ENCODE data around the gene RTN4R.
"Not testable (repeated sequence)": the region's sequence is repeated elsewhere in the genome, so short reads cannot be mapped to it uniquely, and the experiment has no call there.

DNA sequence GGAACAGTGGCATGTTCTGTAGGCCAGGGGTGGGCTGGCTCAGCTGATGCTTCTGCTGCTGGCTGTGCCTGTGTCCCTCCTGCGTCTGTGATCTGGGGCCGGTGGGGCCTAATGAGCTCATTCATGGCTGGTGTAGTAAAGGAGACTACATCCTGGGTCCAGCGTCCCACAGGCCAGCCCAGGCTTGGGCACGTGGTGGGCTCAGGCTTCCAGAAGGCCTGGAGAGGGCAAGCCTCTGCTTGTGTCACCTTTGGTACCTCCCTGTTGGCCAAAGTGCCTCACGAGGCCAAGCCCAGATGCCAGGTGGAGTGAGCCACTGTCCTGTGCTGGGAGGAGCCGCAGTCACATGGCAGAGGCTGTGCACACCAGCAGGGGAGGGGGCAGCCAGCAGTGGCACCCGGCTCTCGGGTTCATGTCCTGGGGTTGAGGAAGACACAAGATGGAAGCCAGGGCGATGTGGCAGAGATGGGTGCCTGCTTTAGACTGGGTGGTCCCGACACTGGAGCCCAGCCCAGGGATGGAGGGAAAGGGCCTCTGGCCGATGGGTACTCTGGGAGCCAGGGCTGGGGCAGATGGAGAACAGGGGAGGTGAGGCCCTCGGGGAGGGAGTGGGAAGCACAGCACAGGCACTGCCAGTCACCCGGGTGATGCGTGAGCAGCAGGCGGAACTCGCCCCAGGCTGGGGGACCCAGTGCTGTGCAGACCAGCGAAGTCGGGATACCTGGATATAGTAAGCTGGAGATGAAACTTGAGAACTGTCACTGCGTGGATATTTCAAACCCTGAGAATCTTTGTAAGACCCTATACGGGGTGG is 43.3 kb upstream of the RTN4R start:
- TF ChIP-seq, protein P1, sequence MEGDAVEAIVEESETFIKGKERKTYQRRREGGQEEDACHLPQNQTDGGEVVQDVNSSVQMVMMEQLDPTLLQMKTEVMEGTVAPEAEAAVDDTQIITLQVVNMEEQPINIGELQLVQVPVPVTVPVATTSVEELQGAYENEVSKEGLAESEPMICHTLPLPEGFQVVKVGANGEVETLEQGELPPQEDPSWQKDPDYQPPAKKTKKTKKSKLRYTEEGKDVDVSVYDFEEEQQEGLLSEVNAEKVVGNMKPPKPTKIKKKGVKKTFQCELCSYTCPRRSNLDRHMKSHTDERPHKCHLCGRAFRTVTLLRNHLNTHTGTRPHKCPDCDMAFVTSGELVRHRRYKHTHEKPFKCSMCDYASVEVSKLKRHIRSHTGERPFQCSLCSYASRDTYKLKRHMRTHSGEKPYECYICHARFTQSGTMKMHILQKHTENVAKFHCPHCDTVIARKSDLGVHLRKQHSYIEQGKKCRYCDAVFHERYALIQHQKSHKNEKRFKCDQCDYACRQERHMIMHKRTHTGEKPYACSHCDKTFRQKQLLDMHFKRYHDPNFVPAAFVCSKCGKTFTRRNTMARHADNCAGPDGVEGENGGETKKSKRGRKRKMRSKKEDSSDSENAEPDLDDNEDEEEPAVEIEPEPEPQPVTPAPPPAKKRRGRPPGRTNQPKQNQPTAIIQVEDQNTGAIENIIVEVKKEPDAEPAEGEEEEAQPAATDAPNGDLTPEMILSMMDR (IDR thresholded peaks at IDR 0.05) = not testable (repeated sequence)
- not testable (repeated sequence) for TF ChIP-seq POLR2AphosphoS5, POLR2A (IDR thresholded peaks at IDR 0.05)
